ENCODE data around the gene MYO9B.

Gene MYO9B

GRCh38 chr19:17104679-17105078 is 29.1 kb downstream of the MYO9B start:
- TF ChIP-seq POLR2AphosphoS5 (IDR thresholded peaks at IDR 0.05; ENCODE audit: low read depth, low read length) (no peak), FOXP2 (optimal IDR thresholded peaks at IDR 0.05; ENCODE audit: borderline replicate concordance, extremely low read depth, extremely low read length, insufficient read depth) (no peak), TAF1 (IDR thresholded peaks at IDR 0.05; ENCODE audit: borderline replicate concordance, insufficient read depth, low read length) (no peak), SIN3A (IDR thresholded peaks at IDR 0.05; ENCODE audit: borderline replicate concordance, insufficient read depth, low read length) (no peak), REST (IDR thresholded peaks at IDR 0.05; ENCODE audit: insufficient read depth in 1 of 2, low read depth in 2 of 2, low read length in 2 of 2) (no peak)

GRCh38 chr19:17105556-17105955 is 30.0 kb downstream of the MYO9B start:
- TF ChIP-seq FOXP2 (optimal IDR thresholded peaks at IDR 0.05; ENCODE audit: borderline replicate concordance, extremely low read depth, extremely low read length, insufficient read depth): no peak
- TF ChIP-seq REST (IDR thresholded peaks at IDR 0.05; ENCODE audit: insufficient read depth in 1 of 2, low read depth in 2 of 2, low read length in 2 of 2): no peak
- no peak for TF ChIP-seq TAF1 (IDR thresholded peaks at IDR 0.05; ENCODE audit: borderline replicate concordance, insufficient read depth, low read length)
- no peak for TF ChIP-seq SIN3A (IDR thresholded peaks at IDR 0.05; ENCODE audit: borderline replicate concordance, insufficient read depth, low read length)
- no peak for TF ChIP-seq POLR2AphosphoS5 (IDR thresholded peaks at IDR 0.05; ENCODE audit: low read depth, low read length)

DNA sequence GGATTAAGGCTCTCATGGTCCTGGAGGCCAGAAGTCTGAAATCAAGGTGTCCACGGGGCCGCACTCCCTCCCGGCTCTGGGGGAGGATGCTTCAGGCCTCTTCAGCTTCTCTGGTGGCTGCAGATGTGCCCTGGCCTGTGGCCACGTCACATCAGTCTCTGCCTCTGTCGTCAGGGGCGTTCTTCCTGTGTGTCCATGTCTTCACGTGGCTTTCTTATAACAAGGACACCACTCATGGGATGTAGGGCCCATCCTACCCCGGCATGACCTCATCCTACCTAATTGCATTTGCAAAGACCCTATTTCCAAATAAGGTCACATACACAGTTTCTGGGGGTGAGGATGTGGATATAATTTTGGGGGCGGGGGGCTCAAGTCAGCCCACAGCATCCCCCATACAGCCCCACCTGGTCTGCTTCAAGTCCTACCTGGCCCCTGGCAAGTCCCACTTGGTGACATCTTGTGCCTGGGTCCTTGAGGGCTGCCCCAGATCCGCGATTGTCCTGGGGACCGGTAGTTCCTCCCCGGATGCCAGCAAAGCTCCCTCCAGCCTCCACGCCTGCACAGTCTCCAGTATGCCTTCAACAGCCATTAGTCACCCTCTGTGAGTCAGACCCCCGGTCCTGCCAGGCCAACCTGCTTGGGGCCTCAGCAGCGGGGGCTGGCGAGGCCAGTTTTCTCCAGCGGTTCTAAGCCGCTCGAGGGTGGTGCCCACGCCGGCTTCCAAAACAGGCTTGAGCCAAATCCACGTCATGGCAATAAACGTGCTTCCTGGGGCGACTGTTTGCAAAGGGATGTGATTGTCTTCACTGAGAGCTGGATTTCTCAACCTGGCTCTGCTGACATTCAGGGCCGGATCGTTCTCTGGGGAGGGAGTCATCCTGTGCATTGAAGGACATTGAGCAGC is 32.2 kb downstream of the MYO9B start:
- peak; percentile 52 for TF ChIP-seq FOXP2 (optimal IDR thresholded peaks at IDR 0.05; ENCODE audit: borderline replicate concordance, extremely low read depth, extremely low read length, insufficient read depth)
- TF ChIP-seq POLR2AphosphoS5 (IDR thresholded peaks at IDR 0.05; ENCODE audit: low read depth, low read length): no peak

- TF ChIP-seq POLR2AphosphoS5 (IDR thresholded peaks at IDR 0.05; ENCODE audit: low read depth, low read length): no peak
- TF ChIP-seq TAF1 (IDR thresholded peaks at IDR 0.05; ENCODE audit: borderline replicate concordance, insufficient read depth, low read length): no peak
- TF ChIP-seq REST (IDR thresholded peaks at IDR 0.05; ENCODE audit: insufficient read depth in 1 of 2, low read depth in 2 of 2, low read length in 2 of 2): no peak
- no peak for TF ChIP-seq SIN3A (IDR thresholded peaks at IDR 0.05; ENCODE audit: borderline replicate concordance, insufficient read depth, low read length)
- no peak for TF ChIP-seq FOXP2 (optimal IDR thresholded peaks at IDR 0.05; ENCODE audit: borderline replicate concordance, extremely low read depth, extremely low read length, insufficient read depth)
Measured at GRCh38 chr19:17108453-17108784, 32.8 kb downstream of the MYO9B start.

DNA sequence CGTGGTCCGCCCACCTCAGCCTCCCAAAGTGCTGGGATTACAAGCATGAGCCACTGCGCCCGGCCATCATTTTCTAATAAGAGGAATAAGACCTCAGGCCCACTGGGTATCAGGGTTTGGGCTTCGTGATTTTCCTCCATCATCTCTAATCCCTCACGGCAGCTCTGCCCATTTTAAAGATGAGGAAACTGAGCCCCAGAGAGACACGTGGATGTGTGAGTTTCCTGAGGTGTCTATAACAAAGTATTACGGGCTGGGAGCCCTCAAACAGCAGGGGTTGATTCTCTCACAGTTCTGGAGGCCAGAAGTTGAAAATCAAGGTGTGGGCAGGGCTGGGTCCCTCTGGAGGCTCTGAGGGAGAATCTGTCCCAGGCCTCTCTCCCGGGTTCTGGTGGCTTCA is 33.7 kb downstream of the MYO9B start:
- TF ChIP-seq FOXP2 (optimal IDR thresholded peaks at IDR 0.05; ENCODE audit: borderline replicate concordance, extremely low read depth, extremely low read length, insufficient read depth) (no peak), REST (IDR thresholded peaks at IDR 0.05; ENCODE audit: insufficient read depth in 1 of 2, low read depth in 2 of 2, low read length in 2 of 2) (no peak), TAF1 (IDR thresholded peaks at IDR 0.05; ENCODE audit: borderline replicate concordance, insufficient read depth, low read length) (no peak), POLR2AphosphoS5 (IDR thresholded peaks at IDR 0.05; ENCODE audit: low read depth, low read length) (no peak), SIN3A (IDR thresholded peaks at IDR 0.05; ENCODE audit: borderline replicate concordance, insufficient read depth, low read length) (no peak)
